Loucy (cell line): ENCODE measurements around the gene DCLK2.

ENCODE experiments used
- EZH2phosphoT487 ChIP-seq: fragments of 200-600 bp; IDR thresholded peaks from 2 replicates; pipeline ENCODE4 v1.6.1; 2018; ENCODE audit warnings: antibody characterized with exemption, mild to moderate bottlenecking, moderate library complexity, borderline replicate concordance
- TF ChIP-seq, protein P1 (sequence below): fragments of 200-600 bp; sonication (generic); conservative IDR thresholded peaks from 2 replicates; pipeline ENCODE4 v1.5.1; 2014; ENCODE audit warnings: mild to moderate bottlenecking, antibody characterized with exemption, low read length

DNA sequence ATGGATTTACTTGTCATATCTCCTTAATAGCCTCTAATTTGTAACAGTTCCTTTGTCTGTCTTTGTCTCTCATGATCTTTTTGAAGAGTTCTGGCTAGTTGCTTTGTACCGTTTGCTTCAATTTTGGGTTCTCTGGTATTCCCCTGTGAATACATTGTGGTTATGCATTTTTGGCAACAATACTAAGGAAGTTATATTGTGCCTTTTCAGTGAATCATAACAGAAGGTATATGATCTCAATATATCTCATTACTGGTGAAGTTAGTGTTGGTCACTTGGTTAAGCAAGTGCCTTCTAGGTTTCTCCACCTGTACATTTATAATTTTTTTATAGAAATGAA, 48.6 kb downstream of the DCLK2 start:
- TF ChIP-seq, protein P1, sequence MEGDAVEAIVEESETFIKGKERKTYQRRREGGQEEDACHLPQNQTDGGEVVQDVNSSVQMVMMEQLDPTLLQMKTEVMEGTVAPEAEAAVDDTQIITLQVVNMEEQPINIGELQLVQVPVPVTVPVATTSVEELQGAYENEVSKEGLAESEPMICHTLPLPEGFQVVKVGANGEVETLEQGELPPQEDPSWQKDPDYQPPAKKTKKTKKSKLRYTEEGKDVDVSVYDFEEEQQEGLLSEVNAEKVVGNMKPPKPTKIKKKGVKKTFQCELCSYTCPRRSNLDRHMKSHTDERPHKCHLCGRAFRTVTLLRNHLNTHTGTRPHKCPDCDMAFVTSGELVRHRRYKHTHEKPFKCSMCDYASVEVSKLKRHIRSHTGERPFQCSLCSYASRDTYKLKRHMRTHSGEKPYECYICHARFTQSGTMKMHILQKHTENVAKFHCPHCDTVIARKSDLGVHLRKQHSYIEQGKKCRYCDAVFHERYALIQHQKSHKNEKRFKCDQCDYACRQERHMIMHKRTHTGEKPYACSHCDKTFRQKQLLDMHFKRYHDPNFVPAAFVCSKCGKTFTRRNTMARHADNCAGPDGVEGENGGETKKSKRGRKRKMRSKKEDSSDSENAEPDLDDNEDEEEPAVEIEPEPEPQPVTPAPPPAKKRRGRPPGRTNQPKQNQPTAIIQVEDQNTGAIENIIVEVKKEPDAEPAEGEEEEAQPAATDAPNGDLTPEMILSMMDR, result no peak
- TF ChIP-seq EZH2phosphoT487, result no peak
